Measurements from ENCODE around the gene IL17REL.
A peak's percentile ranks its signal among the peaks of the same experiment; 100 is the strongest.
"Not testable (repeated sequence)": the region's sequence is repeated elsewhere in the genome, so short reads cannot be mapped to it uniquely, and the experiment has no call there.

Gene IL17REL

DNA sequence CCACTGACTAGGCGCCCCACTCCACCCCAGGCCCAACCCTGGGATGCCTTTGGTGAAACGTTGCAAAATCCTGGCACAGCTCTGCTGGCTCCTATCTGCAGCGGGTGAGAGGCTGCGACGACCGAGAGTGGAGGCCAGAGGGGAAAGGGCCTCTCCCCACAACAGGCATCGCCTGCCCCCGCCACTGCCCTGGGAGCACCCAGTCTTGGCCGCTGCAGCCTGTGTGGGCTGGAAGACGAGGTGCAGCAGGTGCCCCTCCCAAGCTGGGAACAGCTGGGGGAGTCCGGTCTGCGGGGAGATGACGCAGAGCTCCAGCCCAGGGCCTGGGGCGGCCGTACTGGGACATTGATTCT, 56.2 kb downstream of the IL17REL start:
- no peak for DNase-seq (ENCODE audit: low read depth)

GRCh38 chr22:49955581-49956417, 56.8 kb downstream of the IL17REL start:
- DNase-seq (ENCODE audit: low read depth) = no peak

DNA sequence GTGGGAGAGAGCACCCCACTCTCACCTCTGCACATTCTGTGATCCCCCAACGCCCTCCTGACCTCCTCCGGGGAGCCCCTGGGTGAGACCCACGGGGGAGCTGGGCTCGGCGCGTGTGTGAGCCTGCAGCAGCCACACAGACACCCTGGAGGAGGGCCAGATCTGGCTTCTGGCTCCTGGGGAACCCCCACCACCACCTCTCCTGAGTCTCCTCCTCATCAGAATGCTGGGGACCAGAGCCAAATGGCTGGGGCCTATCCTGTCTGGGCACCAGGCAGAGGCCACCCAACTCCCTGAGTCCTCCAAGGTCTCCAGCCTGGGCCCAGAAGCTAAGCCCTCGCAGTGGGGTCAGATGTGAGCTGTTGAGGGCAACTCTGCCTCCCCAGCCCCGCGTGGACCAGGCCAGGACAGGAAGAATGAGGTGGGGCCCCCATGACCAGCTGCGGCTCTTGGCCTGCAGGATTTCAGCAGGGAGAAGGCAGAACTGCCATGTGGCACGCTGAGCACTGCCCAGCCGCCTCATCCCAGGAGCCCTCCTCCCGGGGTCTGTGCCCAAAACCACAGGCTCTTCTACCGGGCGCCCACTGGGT, 57.5 kb downstream of the IL17REL start:
- no peak for DNase-seq (ENCODE audit: low read depth)

GRCh38 chr22:49954354-49954753, 58.2 kb downstream of the IL17REL start:
- DNase-seq (ENCODE audit: low read depth) = no peak

- DNase-seq (ENCODE audit: low read depth) = no peak
These were observed 58.8 kb downstream of the IL17REL start for GRCh38 chr22:49953680-49954344.

- no peak for DNase-seq (ENCODE audit: low read depth)
These were observed 59.4 kb downstream of the IL17REL start for GRCh38 chr22:49953027-49953679.

DNA sequence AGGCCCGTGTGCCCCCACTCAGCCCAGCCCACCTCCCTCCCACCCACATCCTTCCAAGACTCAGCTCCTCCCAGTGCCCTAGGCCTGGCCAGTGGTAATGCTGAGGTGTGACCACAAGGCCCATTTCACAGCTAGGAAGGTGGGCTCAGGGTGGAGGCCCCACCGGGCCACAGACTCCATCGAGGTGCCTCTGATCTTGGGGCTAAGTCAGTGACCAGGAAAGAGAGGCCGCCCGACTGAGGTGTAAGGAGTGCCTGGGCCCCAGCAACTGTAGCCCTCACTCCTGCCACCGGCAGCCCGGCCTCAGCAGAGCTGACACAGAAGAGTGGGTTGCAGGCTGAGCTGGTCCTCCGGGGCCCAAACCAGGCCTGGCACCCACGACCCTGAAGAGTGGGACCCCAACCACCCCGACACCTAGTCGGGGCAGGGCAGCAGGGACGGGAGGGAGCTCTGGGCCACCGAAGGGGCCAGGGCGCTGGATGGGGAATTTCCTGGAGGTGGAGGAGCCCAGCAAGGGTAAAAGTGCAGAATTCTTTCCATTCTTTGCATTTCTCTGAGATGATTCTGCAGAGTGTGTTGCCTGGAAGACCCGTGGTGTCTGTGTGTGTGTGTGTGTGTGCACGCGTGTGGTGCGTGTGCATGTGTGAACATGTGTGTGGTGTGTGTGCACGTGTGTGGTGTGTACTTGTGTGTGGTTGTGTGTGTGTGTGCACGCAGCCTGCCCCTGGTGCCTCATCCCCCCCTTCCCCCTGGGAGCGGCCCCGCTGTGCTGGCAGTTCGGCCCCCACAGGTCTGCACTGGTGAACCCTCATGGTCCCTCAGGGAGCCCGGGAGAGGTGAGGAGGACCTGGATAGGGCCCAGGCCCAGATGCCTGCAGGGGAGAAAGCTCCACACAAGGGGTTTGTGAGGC, 60.3 kb downstream of the IL17REL start:
- no peak for DNase-seq (ENCODE audit: low read depth)

DNA sequence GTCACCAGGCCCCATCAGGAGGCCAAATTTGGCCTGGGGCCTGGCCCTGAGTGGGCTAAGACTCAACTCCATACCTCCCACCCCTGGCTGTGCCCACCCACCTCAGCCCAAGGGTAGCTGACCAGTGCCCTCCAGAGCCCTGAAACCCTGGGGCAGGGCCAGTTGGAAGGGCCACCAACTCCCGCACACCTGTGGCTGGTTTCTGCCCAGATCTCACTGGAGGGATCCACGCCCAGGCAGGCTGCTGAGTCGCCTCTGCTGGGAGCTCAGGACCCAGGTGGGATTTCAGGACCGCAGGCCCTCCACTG, 60.9 kb downstream of the IL17REL start:
- no peak for DNase-seq (ENCODE audit: low read depth)

GRCh38 chr22:49951000-49951677, 61.4 kb downstream of the IL17REL start:
- DNase-seq (ENCODE audit: low read depth) = peak; percentile 81

GRCh38 chr22:49950396-49950994, 62.1 kb downstream of the IL17REL start:
- DNase-seq (ENCODE audit: low read depth) = no peak

GRCh38 chr22:49949914-49950292, 62.7 kb downstream of the IL17REL start:
- DNase-seq (ENCODE audit: low read depth) = no peak

DNA sequence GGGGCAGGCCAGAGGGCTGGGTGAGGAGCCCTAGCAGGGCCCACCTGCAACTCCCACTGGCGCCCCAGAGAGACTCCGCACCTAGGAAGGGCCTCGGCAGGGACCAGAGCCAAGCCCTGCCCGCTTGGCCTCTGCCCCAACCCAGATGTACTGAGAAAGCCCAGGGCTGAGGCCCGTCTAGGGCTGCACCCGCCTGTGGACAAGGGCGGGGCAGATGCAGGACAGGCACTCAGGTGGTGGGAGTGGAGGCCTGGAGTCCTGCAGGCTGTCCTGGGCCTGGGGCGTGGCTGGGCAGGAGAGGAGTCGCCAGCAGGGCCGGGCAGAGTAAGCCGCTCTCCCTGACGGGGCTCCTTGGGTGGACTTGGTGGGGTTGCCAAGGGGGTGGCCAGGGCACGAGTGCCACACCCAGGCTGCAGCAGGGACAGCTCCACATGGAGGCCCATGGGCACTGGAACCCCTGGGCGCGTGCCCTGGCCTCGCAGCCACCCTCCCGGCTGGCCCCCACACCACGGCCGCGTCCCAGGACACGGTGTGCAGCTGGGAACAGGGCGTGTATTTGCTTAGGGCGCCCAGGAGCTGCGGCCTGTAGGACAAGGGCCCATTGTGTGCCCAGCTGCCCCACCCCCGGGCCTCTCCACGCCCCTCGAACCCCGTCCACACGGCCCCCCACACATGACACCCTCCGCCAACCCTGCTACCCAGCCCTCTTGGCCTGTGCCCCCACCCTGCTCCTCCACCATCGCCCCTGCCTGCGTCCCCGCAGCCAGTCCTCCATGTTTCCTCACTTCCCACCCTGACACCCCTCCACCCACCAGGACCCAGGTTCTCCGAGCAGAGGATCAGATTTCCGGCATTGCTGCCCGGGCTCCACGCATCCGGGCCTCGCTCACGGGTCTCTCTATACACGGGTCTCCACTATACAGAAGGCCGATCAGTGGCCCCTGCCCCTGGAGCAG, 63.3 kb downstream of the IL17REL start:
- no peak for DNase-seq (ENCODE audit: low read depth)

- no peak for DNase-seq (ENCODE audit: low read depth)
These were observed 64.2 kb downstream of the IL17REL start for GRCh38 chr22:49948116-49948957.

DNA sequence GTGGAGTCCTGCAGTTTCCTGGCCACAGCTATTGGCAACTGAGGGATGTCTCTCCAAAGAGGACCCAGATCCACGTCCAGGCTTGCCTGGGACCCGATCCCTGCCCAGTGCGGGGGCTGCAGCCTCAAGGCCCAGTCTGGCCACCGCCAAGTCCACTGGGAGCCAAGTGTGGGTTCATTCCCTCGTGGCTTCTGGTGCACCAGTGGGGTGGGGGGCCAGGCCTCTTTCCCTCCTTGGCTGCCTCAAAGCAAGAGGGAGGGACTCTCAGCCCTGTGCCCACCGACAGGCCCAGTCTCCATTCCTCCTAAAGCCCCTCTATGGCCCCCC, 65.3 kb downstream of the IL17REL start:
- no peak for DNase-seq (ENCODE audit: low read depth)

DNA sequence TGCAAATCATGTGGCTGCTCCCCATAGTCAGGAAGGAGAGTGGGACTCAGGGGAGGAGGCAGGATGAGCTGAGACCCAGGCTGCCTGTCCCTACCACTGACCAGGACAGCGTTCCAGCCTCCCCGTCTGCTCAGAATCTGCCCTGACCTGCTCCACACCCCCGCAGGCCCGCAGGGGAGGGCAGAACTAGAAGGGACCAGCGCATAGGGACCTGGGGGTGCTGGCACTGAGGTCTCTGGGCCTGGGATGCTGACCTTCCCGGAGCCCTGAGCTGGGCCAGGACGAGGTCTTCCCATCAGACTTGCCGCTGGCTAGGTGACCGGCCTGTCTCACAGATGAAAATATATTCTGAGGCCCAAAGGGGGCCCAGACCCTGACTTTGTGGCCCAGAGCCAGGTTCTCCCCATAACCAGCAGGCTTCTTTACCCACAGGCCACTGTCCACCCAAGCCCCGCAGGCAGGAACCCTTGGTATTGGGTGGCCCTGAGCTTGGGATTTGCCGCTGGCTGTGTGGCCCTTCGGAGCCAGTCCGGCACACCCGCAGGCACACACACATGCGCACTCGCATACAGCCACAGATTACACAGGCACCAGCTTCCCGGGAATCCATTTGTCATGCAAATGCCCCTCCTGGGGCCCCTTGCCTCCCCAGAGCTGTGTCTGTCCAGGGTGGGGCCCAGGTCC, 65.8 kb downstream of the IL17REL start:
- DNase-seq (ENCODE audit: low read depth) = no peak

DNA sequence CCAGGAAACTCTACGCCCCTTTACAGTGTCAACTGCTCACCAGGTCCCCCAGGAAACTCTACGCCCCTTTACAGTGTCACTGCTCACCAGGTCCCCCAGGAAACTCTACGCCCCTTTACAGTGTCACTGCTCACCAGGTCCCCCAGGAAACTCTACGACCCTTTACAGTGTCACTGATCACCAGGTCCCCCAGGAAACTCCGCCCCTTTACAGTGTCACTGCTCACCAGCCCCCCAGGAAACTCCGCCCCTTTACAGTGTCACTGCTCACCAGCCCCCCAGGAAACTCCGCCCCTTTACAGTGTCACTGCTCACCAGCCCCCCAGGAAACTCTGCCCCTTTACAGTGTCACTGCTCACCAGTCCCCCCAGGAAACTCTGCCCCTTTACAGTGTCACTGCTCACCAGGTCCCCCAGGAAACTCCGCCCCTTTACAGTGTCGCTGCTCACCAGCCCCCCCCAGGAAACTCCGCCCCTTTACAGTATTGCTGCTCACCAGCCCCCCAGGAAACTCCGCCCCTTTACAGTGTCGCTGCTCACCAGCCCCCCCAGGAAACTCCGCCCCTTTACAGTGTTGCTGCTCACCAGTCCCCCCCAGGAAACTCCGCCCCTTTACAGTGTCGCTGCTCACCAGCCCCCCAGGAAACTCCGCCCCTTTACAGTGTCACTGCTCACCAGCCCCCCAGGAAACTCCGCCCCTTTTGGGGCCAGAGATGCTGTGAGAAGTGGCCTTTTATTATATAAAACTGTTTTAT, 67.3 kb downstream of the IL17REL start:
- not testable (repeated sequence) for DNase-seq (ENCODE audit: low read depth)

Data from stimulated activated CD8-positive, alpha-beta memory T cell treated with anti-CD3 and anti-CD28 coated beads, Interleukin-4, amount 100 ng/mL, for 24 hours (primary cell).